AG09319 (cell line): ENCODE measurements around the gene IGSF9B.

ENCODE experiments used
- DNase-seq: peaks from one replicate; pipeline ENCODE4 v3.0.0-alpha.2; 2010; ENCODE audit warnings: low read depth; ENCODE audit errors: extremely low read depth
- TF ChIP-seq, protein P1 (sequence below): IDR thresholded peaks from 2 replicates; pipeline ENCODE4 v1.5.1; 2011; ENCODE audit warnings: low read depth, mild to moderate bottlenecking, inconsistent platforms, low read length, moderate library complexity

IGSF9B gene

GRCh38 chr11:133941546-133941945 lies 15.2 kb downstream of the IGSF9B start:
- DNase-seq, result no peak
- TF ChIP-seq, protein P1, sequence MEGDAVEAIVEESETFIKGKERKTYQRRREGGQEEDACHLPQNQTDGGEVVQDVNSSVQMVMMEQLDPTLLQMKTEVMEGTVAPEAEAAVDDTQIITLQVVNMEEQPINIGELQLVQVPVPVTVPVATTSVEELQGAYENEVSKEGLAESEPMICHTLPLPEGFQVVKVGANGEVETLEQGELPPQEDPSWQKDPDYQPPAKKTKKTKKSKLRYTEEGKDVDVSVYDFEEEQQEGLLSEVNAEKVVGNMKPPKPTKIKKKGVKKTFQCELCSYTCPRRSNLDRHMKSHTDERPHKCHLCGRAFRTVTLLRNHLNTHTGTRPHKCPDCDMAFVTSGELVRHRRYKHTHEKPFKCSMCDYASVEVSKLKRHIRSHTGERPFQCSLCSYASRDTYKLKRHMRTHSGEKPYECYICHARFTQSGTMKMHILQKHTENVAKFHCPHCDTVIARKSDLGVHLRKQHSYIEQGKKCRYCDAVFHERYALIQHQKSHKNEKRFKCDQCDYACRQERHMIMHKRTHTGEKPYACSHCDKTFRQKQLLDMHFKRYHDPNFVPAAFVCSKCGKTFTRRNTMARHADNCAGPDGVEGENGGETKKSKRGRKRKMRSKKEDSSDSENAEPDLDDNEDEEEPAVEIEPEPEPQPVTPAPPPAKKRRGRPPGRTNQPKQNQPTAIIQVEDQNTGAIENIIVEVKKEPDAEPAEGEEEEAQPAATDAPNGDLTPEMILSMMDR, result no peak

GRCh38 chr11:133940034-133940433 lies 16.7 kb downstream of the IGSF9B start:
- DNase-seq, result no peak
- TF ChIP-seq, protein P1, result no peak

DNA sequence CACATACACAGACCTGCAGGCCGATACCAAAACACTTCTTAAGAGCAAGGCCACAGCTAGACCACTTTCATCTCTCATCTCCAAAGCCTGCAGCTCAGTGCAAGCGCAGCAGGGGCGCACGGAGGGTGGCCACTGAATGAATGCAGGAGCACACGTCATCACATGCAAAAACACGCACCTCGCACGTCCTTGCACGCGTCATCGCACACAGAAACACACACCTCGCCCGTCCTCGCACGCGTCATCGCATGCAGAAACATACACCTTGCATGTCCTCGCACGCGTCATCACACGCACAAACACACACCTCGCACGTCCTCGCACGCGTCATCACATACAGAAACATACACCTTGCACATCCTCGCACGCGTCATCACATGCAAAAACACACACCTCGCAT lies 17.2 kb downstream of the IGSF9B start:
- TF ChIP-seq, protein P1, result no peak
- DNase-seq, result no peak

GRCh38 chr11:133938166-133938565 lies 18.6 kb downstream of the IGSF9B start:
- DNase-seq, result no peak
- TF ChIP-seq, protein P1, result no peak

DNA sequence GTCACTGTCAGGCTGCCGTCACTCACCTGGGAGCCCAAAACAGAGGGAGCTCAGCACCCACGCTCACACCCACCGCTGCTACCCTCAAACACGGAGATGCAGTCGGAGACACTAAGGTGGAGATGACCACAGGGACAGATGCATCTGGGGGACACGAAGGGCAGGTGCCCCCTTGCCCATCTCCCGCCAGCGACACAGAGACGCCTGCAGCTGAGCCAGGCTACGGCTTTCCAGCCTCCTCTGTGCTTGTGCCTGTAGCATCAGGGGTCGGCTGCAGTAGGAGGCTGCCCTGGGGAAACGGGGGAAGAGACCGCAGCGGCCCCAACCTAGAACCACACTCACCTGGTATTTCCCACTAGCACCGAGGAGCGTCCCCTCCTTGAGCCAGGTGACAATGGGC lies 19.3 kb downstream of the IGSF9B start:
- DNase-seq, result no peak
- TF ChIP-seq, protein P1, result no peak

- DNase-seq, result no peak
- TF ChIP-seq, protein P1, result no peak
Measured at GRCh38 chr11:133937015-133937414, 19.8 kb downstream of the IGSF9B start.

DNA sequence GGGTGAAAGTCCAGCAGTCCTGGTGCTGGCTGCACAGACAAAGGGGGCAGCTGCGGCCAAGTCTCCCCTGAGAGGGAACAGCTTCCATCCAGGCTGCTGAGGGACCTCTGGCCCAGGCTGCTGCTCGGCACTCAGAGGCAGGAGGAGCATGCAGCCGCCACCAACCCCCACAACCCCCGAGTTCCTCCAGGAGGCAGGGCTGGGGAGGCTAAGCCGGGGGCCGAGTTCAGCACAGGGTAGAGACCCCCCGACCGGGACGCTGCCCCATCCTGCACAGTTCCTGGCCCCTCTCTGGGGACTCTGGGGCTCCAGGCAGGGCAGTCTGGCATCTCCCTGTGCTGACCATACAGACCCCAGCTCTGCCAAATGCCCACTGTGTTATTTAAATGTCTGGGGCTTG lies 20.2 kb downstream of the IGSF9B start:
- TF ChIP-seq, protein P1, result no peak
- no peak for DNase-seq
